ENCODE results near the gene COL6A6. TPM values are rescaled to one million over a fixed set of nuclear protein-coding genes. Genes with fewer than 3 reads are reported as not detected.

Gene COL6A6
- total and polyA plus RNA-seq, 2 donors (not counting 3 experiments of a cell fraction or from before 2014, with no cell fraction given): not detected

GRCh38 chr3:130548356-130548755, 31.4 kb downstream of the COL6A6 start:
- no peaks in the 10 kb centered on the region for H4K20me1 ChIP-seq (replicated peaks; ENCODE audit: control insufficient read depth, extremely low read depth, insufficient read depth, low read length)
- DNase-seq (ENCODE audit: low read depth, low spot score): no peak
- no peak overlapping the region for H2AFZ ChIP-seq (ENCODE audit: low read depth, low read length)
- POLR2A ChIA-PET: no interaction called here
- FAIRE-seq: no peak
- H3K4me1 ChIP-seq (ENCODE audit: control insufficient read depth, extremely low read depth, insufficient read depth, low read length): no peaks in the 10 kb centered on the region
- no peak overlapping the region for H3K27ac ChIP-seq (ENCODE audit: insufficient read depth, low read depth, low read length)
- H3K27me3 ChIP-seq (ENCODE audit: control insufficient read depth in 2 of 2, insufficient read depth in 2 of 2, low read length in 2 of 2): no peaks in the 10 kb centered on the region
- dilution Hi-C loops (cut with MboI; ENCODE audit: extremely low pct_ligation_motif_present, low sequenced_read_pairs): no loop called here
- CTCF ChIA-PET: no interaction called here
- TF ChIP-seq MYC (IDR thresholded peaks at IDR 0.05; ENCODE audit: low read depth, low read length): no peak
- TF ChIP-seq, protein P1, sequence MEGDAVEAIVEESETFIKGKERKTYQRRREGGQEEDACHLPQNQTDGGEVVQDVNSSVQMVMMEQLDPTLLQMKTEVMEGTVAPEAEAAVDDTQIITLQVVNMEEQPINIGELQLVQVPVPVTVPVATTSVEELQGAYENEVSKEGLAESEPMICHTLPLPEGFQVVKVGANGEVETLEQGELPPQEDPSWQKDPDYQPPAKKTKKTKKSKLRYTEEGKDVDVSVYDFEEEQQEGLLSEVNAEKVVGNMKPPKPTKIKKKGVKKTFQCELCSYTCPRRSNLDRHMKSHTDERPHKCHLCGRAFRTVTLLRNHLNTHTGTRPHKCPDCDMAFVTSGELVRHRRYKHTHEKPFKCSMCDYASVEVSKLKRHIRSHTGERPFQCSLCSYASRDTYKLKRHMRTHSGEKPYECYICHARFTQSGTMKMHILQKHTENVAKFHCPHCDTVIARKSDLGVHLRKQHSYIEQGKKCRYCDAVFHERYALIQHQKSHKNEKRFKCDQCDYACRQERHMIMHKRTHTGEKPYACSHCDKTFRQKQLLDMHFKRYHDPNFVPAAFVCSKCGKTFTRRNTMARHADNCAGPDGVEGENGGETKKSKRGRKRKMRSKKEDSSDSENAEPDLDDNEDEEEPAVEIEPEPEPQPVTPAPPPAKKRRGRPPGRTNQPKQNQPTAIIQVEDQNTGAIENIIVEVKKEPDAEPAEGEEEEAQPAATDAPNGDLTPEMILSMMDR (IDR thresholded peaks at IDR 0.05; ENCODE audit: extremely low read depth in 1 of 2, insufficient read depth in 1 of 2, low read depth in 1 of 2, low read length in 2 of 2): no peak
- TF ChIP-seq POLR2A (IDR thresholded peaks at IDR 0.05; ENCODE audit: low read depth, low read length): no peak
- TF ChIP-seq POLR2AphosphoS5 (IDR thresholded peaks at IDR 0.05; ENCODE audit: insufficient read depth, low read depth, low read length): no peak
- TF ChIP-seq JUN (IDR thresholded peaks at IDR 0.05; ENCODE audit: borderline replicate concordance, insufficient read depth, insufficient read length, low read depth): no peak
- TF ChIP-seq GATA2 (IDR thresholded peaks at IDR 0.05; ENCODE audit: insufficient read depth, insufficient read length, low read depth, low read length): no peak
- no peak for TF ChIP-seq EZH2 (IDR thresholded peaks at IDR 0.05; ENCODE audit: borderline replicate concordance, low read depth, low read length, severe bottlenecking)
- TF ChIP-seq MAX (IDR thresholded peaks at IDR 0.05; ENCODE audit: insufficient read depth, insufficient read length): no peak
- no peak for TF ChIP-seq FOS (IDR thresholded peaks at IDR 0.05; ENCODE audit: borderline replicate concordance, insufficient read depth, low read length)
- H3K9me3 ChIP-seq (replicated peaks; ENCODE audit: control insufficient read depth, insufficient read depth, low read length): no peaks in the 10 kb centered on the region
- H3K4me2 ChIP-seq (ENCODE audit: insufficient read depth, low read length): no peak overlapping the region
- H3K79me2 ChIP-seq (ENCODE audit: control insufficient read depth, insufficient read depth, low read length): no peaks in the 10 kb centered on the region
- no TSS peak for BruUV-seq (replicated peaks)
- H3K36me3 ChIP-seq (ENCODE audit: control insufficient read depth in 2 of 2, extremely low read depth in 1 of 2, insufficient read depth in 2 of 2, low read length in 2 of 2): no peaks in the 10 kb centered on the region
- H3K4me3 ChIP-seq (replicated peaks in 1 of 3; ENCODE audit: insufficient read depth in 1 of 3, low read depth in 1 of 3, low read length in 3 of 3): no peak overlapping the region
- intact Hi-C loops (cut with micrococcal nuclease): no loop called here
- H3K9me1 ChIP-seq (replicated peaks; ENCODE audit: control insufficient read depth, extremely low read depth, insufficient read depth, low read length): no peaks in the 10 kb centered on the region
- H3K9ac ChIP-seq (replicated peaks; ENCODE audit: extremely low read depth, insufficient read depth, low read length): no peak overlapping the region

Data from endothelial cell of umbilical vein (primary cell).